ENCODE data around the gene C1orf105. TPM values are rescaled to one million over a fixed set of nuclear protein-coding genes. Genes with fewer than 3 reads are reported as not detected.

C1orf105 gene
- total RNA-seq, 6 donors from 2014 or later = not detected

DNA sequence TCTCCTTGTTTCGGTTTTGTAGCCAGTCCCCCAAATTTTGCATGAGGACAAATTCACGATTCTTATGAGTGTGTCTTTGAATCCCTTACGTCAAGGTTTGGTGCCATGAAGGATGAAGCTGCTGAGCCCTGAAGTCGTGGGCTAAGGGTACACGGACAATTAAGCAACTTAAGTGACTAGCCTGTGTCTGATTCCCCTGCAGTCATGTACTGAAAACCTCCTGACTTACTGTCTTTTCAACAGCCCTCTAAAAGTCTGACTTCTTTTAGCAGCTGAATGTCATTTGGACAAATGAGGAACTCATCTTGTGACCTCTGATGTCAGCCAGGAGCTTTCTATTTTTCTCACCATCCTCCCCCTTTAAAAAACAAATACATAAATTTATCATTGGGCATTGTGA, 27.1 kb upstream of the C1orf105 start:
- H3K27me3 ChIP-seq = no peaks in the 10 kb centered on the region
- ATAC-seq (ENCODE audit: low FRiP score in 2 of 2) = peak in 1 of 2 donors; percentile 13
- no peaks in the 10 kb centered on the region for H3K9me3 ChIP-seq
- peaks cover 0 to 3% (median 0%) of the 10 kb centered on the region in 4 donors for H3K36me3 ChIP-seq
- peak overlapping the region in 2 of 4 donors; percentile 6 to 31 for H3K27ac ChIP-seq
- peaks cover 0 to 29% (median 16%) of the 10 kb centered on the region in 4 donors for H3K4me1 ChIP-seq
- no peak overlapping the region for H3K4me3 ChIP-seq
- TF ChIP-seq EP300 (IDR thresholded peaks at IDR 0.05) (no peak), POLR2A (IDR thresholded peaks at IDR 0.05) (peak in 1 of 4 donors; percentile 17), POLR2AphosphoS5 (IDR thresholded peaks at IDR 0.05) (no peak)
- TF ChIP-seq, protein P1, sequence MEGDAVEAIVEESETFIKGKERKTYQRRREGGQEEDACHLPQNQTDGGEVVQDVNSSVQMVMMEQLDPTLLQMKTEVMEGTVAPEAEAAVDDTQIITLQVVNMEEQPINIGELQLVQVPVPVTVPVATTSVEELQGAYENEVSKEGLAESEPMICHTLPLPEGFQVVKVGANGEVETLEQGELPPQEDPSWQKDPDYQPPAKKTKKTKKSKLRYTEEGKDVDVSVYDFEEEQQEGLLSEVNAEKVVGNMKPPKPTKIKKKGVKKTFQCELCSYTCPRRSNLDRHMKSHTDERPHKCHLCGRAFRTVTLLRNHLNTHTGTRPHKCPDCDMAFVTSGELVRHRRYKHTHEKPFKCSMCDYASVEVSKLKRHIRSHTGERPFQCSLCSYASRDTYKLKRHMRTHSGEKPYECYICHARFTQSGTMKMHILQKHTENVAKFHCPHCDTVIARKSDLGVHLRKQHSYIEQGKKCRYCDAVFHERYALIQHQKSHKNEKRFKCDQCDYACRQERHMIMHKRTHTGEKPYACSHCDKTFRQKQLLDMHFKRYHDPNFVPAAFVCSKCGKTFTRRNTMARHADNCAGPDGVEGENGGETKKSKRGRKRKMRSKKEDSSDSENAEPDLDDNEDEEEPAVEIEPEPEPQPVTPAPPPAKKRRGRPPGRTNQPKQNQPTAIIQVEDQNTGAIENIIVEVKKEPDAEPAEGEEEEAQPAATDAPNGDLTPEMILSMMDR (IDR thresholded peaks at IDR 0.05) = no peak
- 81 to 87% methylated on average over 5 of the region's 5 CpGs for WGBS, 2 donors
- DNase-seq = no peak

DNA sequence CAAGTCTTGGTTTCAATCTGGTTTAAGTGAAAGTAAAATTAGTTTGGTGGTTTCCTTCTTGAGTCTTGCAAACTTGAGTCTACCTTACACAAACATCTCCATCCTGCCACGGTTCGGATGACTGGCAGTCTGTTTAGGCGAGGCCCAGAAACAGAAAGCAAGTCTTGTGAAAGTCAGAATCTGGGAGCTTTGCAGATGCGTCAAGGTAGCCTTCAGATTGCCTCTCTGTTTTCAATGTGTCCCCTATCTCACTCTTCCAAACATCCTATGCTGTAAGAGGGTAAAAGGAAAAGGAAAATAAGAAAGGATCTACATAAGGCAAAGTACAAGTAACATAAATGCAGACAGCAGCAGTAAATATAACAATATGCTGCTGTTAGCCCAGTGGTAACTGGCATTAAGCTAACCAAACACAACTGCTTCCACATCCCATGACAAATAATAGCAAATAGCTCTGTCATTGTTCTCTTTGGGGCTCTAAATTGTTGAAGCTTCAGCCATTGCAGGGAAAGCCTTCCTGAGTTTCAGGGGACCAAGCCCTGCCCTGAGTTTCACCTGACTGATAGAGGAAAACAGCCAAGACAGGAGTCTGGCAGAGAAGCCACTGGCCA, 26.2 kb upstream of the C1orf105 start:
- Histone ChIP-seq H3K9me3 (no peaks in the 10 kb centered on the region), H3K36me3 (no peaks in the 10 kb centered on the region), H3K27me3 (no peaks in the 10 kb centered on the region), H3K27ac (peak overlapping the region; percentile 48 to 69 (median 60)), H3K4me1 (peaks cover 4 to 37% (median 21%) of the 10 kb centered on the region in 4 donors), H3K4me3 (no peak overlapping the region)
- no peak for ATAC-seq (ENCODE audit: low FRiP score in 2 of 2)
- peak in 1 of 2 donors; percentile 57 for DNase-seq
- WGBS, 2 donors = 17 to 28% methylated on average over 4 of the region's 4 CpGs
- TF ChIP-seq POLR2A (IDR thresholded peaks at IDR 0.05) (no peak), POLR2AphosphoS5 (IDR thresholded peaks at IDR 0.05) (peak in 1 of 2 donors; percentile 5)

DNA sequence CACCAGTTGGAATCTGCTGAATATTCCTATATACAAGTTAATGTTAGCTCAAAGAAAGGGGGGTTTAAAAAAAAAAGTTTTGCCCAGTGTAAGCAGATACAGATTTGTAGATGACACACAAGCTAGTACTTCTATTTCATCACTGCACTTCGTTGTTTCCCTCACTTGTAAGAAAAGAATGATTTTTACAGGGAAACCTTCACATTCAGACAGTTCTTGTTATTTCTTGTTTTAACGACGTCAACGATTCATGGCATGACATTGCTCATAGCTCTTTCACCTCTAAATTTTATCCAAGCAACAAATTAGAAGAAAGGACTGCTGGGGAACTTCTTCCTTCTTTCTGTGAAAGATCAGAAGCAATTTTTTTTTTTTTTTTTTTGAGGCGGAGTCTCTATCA, 25.7 kb upstream of the C1orf105 start:
- Histone ChIP-seq H3K27ac (peak overlapping the region; percentile 48 to 69 (median 60)), H3K27me3 (no peaks in the 10 kb centered on the region), H3K4me1 (peaks cover 6 to 42% (median 23%) of the 10 kb centered on the region in 4 donors), H3K36me3 (no peaks in the 10 kb centered on the region), H3K4me3 (no peak overlapping the region), H3K9me3 (no peaks in the 10 kb centered on the region)
- DNase-seq = no peak
- no peak for TF ChIP-seq POLR2AphosphoS5 (IDR thresholded peaks at IDR 0.05)
- TF ChIP-seq POLR2A (IDR thresholded peaks at IDR 0.05) = no peak
- no peak for TF ChIP-seq EP300 (IDR thresholded peaks at IDR 0.05)
- TF ChIP-seq, protein P1 (IDR thresholded peaks at IDR 0.05) = no peak
- ATAC-seq (ENCODE audit: low FRiP score in 2 of 2) = no peak
- WGBS, 2 donors = 84 to 85% methylated on average over 5 of the region's 5 CpGs

DNA sequence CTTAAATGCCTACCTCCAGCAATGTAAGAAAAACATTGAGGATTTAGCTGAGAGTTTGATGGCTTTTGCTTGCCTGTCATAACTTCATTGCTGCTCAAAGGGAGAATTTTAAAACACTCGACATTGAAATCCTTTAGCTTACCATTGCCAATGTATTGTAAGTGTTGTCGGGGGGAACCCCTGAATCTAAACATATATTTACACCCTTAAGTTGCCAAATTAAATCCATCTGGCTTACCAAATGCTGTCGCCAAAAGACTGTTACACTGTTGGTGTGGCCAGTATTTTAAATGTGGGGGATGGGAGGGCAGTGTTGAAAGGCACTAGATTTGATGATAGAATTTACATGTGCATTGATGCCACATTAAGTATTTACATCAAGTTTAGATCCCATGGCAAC, 24.9 kb upstream of the C1orf105 start:
- peak overlapping the region in 1 of 4 donors; percentile 69 for H3K27ac ChIP-seq

DNA sequence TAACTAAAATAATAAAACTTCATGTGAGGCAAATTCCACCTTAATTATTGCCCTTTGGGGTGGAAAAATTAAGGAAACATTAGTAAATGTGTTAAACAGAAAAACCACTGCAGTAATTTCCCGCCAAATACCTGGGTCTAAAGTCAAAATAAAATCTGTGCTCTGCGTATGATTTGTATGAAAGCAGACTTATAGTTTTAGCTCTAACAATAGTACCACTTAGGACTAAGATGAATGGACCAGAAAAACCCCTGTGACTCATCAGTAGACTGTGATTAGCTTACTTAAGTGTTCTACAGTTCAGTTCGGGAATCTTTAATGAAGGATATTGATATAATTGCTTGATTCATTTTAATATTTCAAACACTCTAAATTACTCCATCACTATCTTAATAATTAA, 23.3 kb upstream of the C1orf105 start:
- ATAC-seq (ENCODE audit: low FRiP score in 2 of 2) = no peak
- WGBS, 2 donors = 72 to 76% methylated on average over 3 of the region's 3 CpGs
- no peak overlapping the region for H3K27ac ChIP-seq

More for the DNA sequence above, 24.9 kb upstream of the C1orf105 start:
- DNase-seq (no peak), ATAC-seq (ENCODE audit: low FRiP score in 2 of 2) (no peak)
- TF ChIP-seq POLR2A (IDR thresholded peaks at IDR 0.05) (no peak), POLR2AphosphoS5 (IDR thresholded peaks at IDR 0.05) (no peak), EP300 (IDR thresholded peaks at IDR 0.05) (no peak)
- TF ChIP-seq, protein P1 (IDR thresholded peaks at IDR 0.05) = no peak
- Histone ChIP-seq H3K4me3 (no peak overlapping the region), H3K9me3 (no peaks in the 10 kb centered on the region), H3K36me3 (no peaks in the 10 kb centered on the region), H3K27me3 (no peaks in the 10 kb centered on the region), H3K4me1 (peaks cover 6 to 40% (median 22%) of the 10 kb centered on the region in 4 donors)
- WGBS, 2 donors = 86 to 94% methylated on average over 3 of the region's 3 CpGs

More for the DNA sequence above, 23.3 kb upstream of the C1orf105 start:
- TF ChIP-seq, protein P1 (IDR thresholded peaks at IDR 0.05) = no peak
- TF ChIP-seq POLR2AphosphoS5 (IDR thresholded peaks at IDR 0.05) (no peak), POLR2A (IDR thresholded peaks at IDR 0.05) (no peak), EP300 (IDR thresholded peaks at IDR 0.05) (no peak)
- no peak for DNase-seq
- H3K9me3 ChIP-seq = no peaks in the 10 kb centered on the region
- H3K4me3 ChIP-seq = no peak overlapping the region
- H3K4me1 ChIP-seq = peaks cover 6 to 33% (median 21%) of the 10 kb centered on the region in 4 donors
- H3K27me3 ChIP-seq = no peaks in the 10 kb centered on the region
- no peaks in the 10 kb centered on the region for H3K36me3 ChIP-seq

Data from upper lobe of left lung (tissue), 6 donors.